ENCODE data around the gene POLR2I.
"Not testable (repeated sequence)": the region's sequence is repeated elsewhere in the genome, so short reads cannot be mapped to it uniquely, and the experiment has no call there.

Gene POLR2I

GRCh38 chr19:36131221-36131620 is 16.5 kb upstream of the POLR2I start:
- not testable (repeated sequence) for DNase-seq (ENCODE audit: low read depth)

GRCh38 chr19:36128392-36128736 is 13.7 kb upstream of the POLR2I start:
- DNase-seq (ENCODE audit: low read depth), result no peak

- no peak for DNase-seq (ENCODE audit: low read depth)
Observed at GRCh38 chr19:36125557-36125956, 10.9 kb upstream of the POLR2I start.

- no peak for DNase-seq (ENCODE audit: low read depth)
Observed at GRCh38 chr19:36121486-36122124, 6.9 kb upstream of the POLR2I start.

- no peak for DNase-seq (ENCODE audit: low read depth)
Observed at GRCh38 chr19:36120984-36121358, 6.3 kb upstream of the POLR2I start.

GRCh38 chr19:36120092-36120983 is 5.7 kb upstream of the POLR2I start:
- no peak for DNase-seq (ENCODE audit: low read depth)

- no peak for DNase-seq (ENCODE audit: low read depth)
Observed at GRCh38 chr19:36116344-36116637, 1.6 kb upstream of the POLR2I start.

GRCh38 chr19:36115453-36116343 is 1.0 kb upstream of the POLR2I start, which contains the start of gene TBCB:
TSS of gene TBCB (plus strand) at chr19:36115468. CDS start at chr19:36115561, 93 bp downstream.
- DNase-seq (ENCODE audit: low read depth), result no peak

- DNase-seq (ENCODE audit: low read depth), result no peak
Observed at GRCh38 chr19:36113894-36114720, 568 bp downstream of the POLR2I start.

GRCh38 chr19:36113425-36113824 is 1.2 kb downstream of the POLR2I start:
- DNase-seq (ENCODE audit: low read depth), result no peak

- DNase-seq (ENCODE audit: low read depth), result no peak
Observed at GRCh38 chr19:36112678-36113077, 2.0 kb downstream of the POLR2I start.

GRCh38 chr19:36111200-36111539 is 3.5 kb downstream of the POLR2I start:
- DNase-seq (ENCODE audit: low read depth), result no peak

- no peak for DNase-seq (ENCODE audit: low read depth)
Observed at GRCh38 chr19:36110487-36111199, 4.0 kb downstream of the POLR2I start, which contains the start of gene OVOL3. TSS of gene OVOL3 (plus strand) at chr19:36111143. CDS start at chr19:36111203, 60 bp downstream.

- DNase-seq (ENCODE audit: low read depth), result no peak
Observed at GRCh38 chr19:36108684-36109083, 6.0 kb downstream of the POLR2I start.

- no peak for DNase-seq (ENCODE audit: low read depth)
Observed at GRCh38 chr19:36106991-36107390, 7.7 kb downstream of the POLR2I start.

- no peak for DNase-seq (ENCODE audit: low read depth)
Observed at GRCh38 chr19:36106441-36106840, 8.2 kb downstream of the POLR2I start.

GRCh38 chr19:36103842-36104552 is 10.7 kb downstream of the POLR2I start:
- no peak for DNase-seq (ENCODE audit: low read depth)

- DNase-seq (ENCODE audit: low read depth), result no peak
Observed at GRCh38 chr19:36103040-36103626, 11.5 kb downstream of the POLR2I start.

GRCh38 chr19:36101550-36102327 is 12.9 kb downstream of the POLR2I start:
- DNase-seq (ENCODE audit: low read depth), result no peak
